ENCODE data around the gene TMPRSS3. TPM values are rescaled to one million over a fixed set of nuclear protein-coding genes. Genes with fewer than 3 reads are reported as not detected.

The TMPRSS3 gene
- total RNA-seq, 1 donor from 2014 or later: not detected

DNA sequence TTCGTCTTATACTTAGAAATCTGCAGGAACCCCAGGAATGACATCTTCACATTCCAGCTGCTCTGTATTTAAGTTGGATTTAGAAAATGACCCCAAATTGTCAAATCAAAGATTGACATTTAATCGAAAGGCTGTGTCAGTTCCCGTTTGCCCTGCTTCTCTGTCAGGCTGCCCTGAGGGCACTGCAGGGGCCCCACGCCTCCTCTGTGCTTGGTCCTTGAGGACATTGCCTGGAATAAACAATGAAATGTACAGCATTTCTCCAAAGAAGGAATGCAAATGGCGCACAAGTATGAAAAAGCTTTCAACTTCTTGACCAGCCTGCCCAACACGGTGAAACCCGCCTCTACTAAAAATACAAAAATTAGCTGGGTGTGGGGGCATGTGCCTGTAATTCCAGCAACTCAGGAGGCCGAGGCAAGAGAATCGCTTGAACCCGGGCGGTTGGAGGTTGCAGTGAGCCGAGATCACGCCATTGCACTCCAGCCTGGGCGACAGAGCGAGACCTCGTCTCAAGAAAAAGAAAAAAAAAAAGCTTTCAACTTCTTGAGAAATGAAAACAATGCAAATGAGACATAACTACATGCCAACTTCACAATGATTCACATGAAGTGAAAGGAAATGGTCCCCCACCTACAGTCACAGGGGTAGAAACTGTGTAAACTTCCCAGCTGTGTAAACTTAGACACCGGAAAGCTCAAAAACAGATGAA, 3.0 kb downstream of the TMPRSS3 start:
- H3K36me3 ChIP-seq (ENCODE audit: control insufficient read depth in 3 of 3, insufficient read depth in 3 of 3, low read length in 3 of 3): no peaks in the 10 kb centered on the region
- no peak overlapping the region for H3K9ac ChIP-seq (ENCODE audit: low read depth in 1 of 3, low read length in 3 of 3)
- no peaks in the 10 kb centered on the region for H3K4me1 ChIP-seq (ENCODE audit: control insufficient read depth in 3 of 3, insufficient read depth in 3 of 3, low read length in 3 of 3)
- H3K27ac ChIP-seq (ENCODE audit: low read depth, low read length): no peak overlapping the region
- H3K9me3 ChIP-seq (ENCODE audit: control insufficient read depth in 3 of 3, low read length in 3 of 3): no peaks in the 10 kb centered on the region
- H3K4me3 ChIP-seq (ENCODE audit: low read length in 3 of 3): no peak overlapping the region
- peaks cover 11 to 19% (median 17%) of the 10 kb centered on the region in 3 donors for H3K27me3 ChIP-seq (ENCODE audit: control insufficient read depth in 3 of 3, insufficient read depth in 3 of 3, low read length in 3 of 3)

DNA sequence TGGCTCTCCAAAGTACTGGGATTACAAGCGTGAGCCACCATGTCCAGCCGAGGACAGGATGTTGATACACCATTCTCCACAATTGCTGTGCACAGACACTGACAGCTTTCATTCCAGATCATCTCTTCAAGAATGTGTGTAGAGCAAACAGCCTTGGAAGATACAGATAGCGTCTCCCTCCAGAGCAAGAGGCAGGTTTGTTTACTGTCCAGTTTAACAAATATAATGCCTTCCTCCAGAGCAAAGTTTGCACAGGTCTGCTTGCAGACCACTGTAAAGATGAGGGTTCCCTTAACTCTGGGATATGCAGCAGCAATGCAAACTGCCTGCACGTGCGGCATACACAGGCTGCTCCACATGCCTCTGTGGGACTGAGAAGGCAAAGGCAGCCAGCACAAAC, 4.6 kb downstream of the TMPRSS3 start:
- Histone ChIP-seq H3K36me3 (ENCODE audit: control insufficient read depth in 3 of 3, insufficient read depth in 3 of 3, low read length in 3 of 3) (no peaks in the 10 kb centered on the region), H3K4me1 (ENCODE audit: control insufficient read depth in 3 of 3, insufficient read depth in 3 of 3, low read length in 3 of 3) (no peaks in the 10 kb centered on the region), H3K27me3 (ENCODE audit: control insufficient read depth in 3 of 3, insufficient read depth in 3 of 3, low read length in 3 of 3) (peaks cover 11 to 25% (median 23%) of the 10 kb centered on the region in 3 donors), H3K9me3 (ENCODE audit: control insufficient read depth in 3 of 3, low read length in 3 of 3) (no peaks in the 10 kb centered on the region), H3K9ac (ENCODE audit: low read depth in 1 of 3, low read length in 3 of 3) (no peak overlapping the region), H3K4me3 (ENCODE audit: low read length in 3 of 3) (no peak overlapping the region), H3K27ac (ENCODE audit: low read depth, low read length) (no peak overlapping the region)

DNA sequence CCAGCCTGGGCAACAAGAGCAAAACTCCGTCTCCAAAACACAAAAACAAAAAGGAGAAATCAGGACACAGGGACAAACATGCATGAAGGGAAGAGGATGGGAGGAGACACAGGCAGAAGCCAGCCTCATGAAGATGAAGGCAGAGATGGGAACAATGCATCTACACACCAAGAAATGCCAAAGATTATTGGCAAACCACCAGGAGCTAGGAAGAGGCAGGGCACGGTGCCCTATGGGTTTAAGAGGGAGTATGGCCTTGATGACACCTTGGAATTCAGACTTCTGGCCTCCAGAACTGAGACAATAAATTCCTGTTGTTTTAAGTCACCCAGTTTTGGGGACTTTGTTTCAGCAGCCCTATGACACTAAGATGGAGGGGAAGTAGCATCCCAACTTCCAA, 5.2 kb downstream of the TMPRSS3 start:
- no peaks in the 10 kb centered on the region for H3K36me3 ChIP-seq (ENCODE audit: control insufficient read depth in 3 of 3, insufficient read depth in 3 of 3, low read length in 3 of 3)
- H3K4me3 ChIP-seq (ENCODE audit: low read length in 3 of 3): no peak overlapping the region
- no peak overlapping the region for H3K9ac ChIP-seq (ENCODE audit: low read depth in 1 of 3, low read length in 3 of 3)
- H3K27me3 ChIP-seq (ENCODE audit: control insufficient read depth in 3 of 3, insufficient read depth in 3 of 3, low read length in 3 of 3): peaks cover 11 to 29% (median 29%) of the 10 kb centered on the region in 3 donors
- H3K4me1 ChIP-seq (ENCODE audit: control insufficient read depth in 3 of 3, insufficient read depth in 3 of 3, low read length in 3 of 3): no peaks in the 10 kb centered on the region
- H3K27ac ChIP-seq (ENCODE audit: low read depth, low read length): no peak overlapping the region
- H3K9me3 ChIP-seq (ENCODE audit: control insufficient read depth in 3 of 3, low read length in 3 of 3): no peaks in the 10 kb centered on the region

DNA sequence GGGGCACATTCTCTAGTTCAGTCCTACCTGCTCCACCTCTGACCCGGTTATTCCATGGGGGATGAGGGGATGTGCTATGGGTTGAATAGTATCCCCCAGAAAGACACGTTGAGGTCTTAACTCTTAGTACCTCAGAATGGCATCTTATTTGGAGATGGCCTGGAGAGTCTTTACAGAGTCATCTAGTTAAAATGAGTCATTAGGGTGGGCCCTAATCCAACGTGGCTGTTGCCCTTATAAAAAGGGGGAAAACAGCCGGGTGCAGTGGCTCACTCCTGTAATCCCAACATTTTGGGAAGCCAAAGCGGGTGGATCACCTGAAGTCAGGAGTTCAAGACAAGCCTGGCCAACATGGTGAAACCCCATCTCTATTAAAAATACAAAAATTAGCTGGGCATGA, 5.7 kb downstream of the TMPRSS3 start:
- H3K36me3 ChIP-seq (ENCODE audit: control insufficient read depth in 3 of 3, insufficient read depth in 3 of 3, low read length in 3 of 3): no peaks in the 10 kb centered on the region
- no peak overlapping the region for H3K4me3 ChIP-seq (ENCODE audit: low read length in 3 of 3)
- H3K9me3 ChIP-seq (ENCODE audit: control insufficient read depth in 3 of 3, low read length in 3 of 3): no peaks in the 10 kb centered on the region
- peaks cover 11 to 34% (median 31%) of the 10 kb centered on the region in 3 donors for H3K27me3 ChIP-seq (ENCODE audit: control insufficient read depth in 3 of 3, insufficient read depth in 3 of 3, low read length in 3 of 3)
- H3K9ac ChIP-seq (ENCODE audit: low read depth in 1 of 3, low read length in 3 of 3): no peak overlapping the region
- no peaks in the 10 kb centered on the region for H3K4me1 ChIP-seq (ENCODE audit: control insufficient read depth in 3 of 3, insufficient read depth in 3 of 3, low read length in 3 of 3)
- H3K27ac ChIP-seq (ENCODE audit: low read depth, low read length): no peak overlapping the region

DNA sequence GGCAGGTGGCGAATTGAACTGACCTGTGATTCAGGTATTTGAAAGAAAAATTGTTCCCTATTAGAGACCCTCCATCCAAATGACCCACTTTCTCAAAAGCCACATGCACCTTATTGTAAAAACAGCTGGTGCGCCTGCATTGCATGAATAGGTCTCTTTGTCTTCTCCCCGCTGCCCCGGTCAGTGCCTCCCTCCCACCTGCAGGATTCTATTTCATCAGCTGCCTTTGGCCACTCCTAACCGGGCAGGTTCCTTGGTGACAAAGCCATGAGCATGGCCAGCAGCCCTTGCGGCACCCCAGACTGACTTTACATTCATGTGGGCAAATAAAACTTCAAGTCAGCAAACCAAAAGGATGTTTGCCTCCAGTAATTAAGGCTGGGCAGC, 6.4 kb downstream of the TMPRSS3 start:
- no peak overlapping the region for H3K27ac ChIP-seq (ENCODE audit: low read depth, low read length)
- H3K9me3 ChIP-seq (ENCODE audit: control insufficient read depth in 3 of 3, low read length in 3 of 3): no peaks in the 10 kb centered on the region
- H3K27me3 ChIP-seq (ENCODE audit: control insufficient read depth in 3 of 3, insufficient read depth in 3 of 3, low read length in 3 of 3): peaks cover 11 to 35% (median 31%) of the 10 kb centered on the region in 3 donors
- no peak overlapping the region for H3K4me3 ChIP-seq (ENCODE audit: low read length in 3 of 3)
- no peaks in the 10 kb centered on the region for H3K36me3 ChIP-seq (ENCODE audit: control insufficient read depth in 3 of 3, insufficient read depth in 3 of 3, low read length in 3 of 3)
- H3K9ac ChIP-seq (ENCODE audit: low read depth in 1 of 3, low read length in 3 of 3): no peak overlapping the region
- H3K4me1 ChIP-seq (ENCODE audit: control insufficient read depth in 3 of 3, insufficient read depth in 3 of 3, low read length in 3 of 3): no peaks in the 10 kb centered on the region

DNA sequence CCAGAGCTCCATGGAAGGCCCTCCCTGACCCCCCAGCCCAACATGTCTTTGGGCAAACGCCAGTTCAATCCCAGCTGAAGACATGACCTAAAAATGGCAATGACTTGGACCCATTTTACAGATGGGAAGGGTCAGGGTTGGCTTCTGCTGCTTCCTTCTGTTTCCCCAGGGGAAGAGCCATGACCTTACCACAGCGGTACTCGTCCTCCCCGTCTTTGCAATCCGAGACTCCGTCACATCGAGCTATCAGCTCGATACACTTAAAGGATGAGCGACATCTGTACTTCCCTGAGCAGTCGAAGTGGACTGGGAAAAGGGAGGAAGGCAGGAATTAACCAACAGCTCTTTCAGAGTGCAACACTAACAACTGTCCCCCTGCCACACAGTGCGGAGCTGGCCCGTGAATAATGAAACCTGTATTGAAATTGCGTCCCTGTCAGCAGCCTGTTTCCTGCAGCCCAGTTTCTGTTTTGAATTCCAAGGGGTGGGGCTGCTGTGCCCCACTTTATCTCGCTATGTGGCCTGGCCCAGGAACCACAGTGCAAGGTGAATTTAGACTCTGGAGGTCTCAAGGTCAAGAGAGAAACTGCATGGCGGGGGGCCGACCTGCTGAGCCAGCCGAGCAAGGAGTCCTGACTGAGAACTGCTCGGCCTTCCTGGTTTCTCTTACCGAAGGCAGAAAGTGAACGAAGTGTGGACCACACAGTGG, 7.0 kb downstream of the TMPRSS3 start:
- Histone ChIP-seq H3K9ac (ENCODE audit: low read depth in 1 of 3, low read length in 3 of 3) (no peak overlapping the region), H3K36me3 (ENCODE audit: control insufficient read depth in 3 of 3, insufficient read depth in 3 of 3, low read length in 3 of 3) (no peaks in the 10 kb centered on the region), H3K9me3 (ENCODE audit: control insufficient read depth in 3 of 3, low read length in 3 of 3) (no peaks in the 10 kb centered on the region), H3K27ac (ENCODE audit: low read depth, low read length) (no peak overlapping the region), H3K4me1 (ENCODE audit: control insufficient read depth in 3 of 3, insufficient read depth in 3 of 3, low read length in 3 of 3) (no peaks in the 10 kb centered on the region), H3K4me3 (ENCODE audit: low read length in 3 of 3) (no peak overlapping the region), H3K27me3 (ENCODE audit: control insufficient read depth in 3 of 3, insufficient read depth in 3 of 3, low read length in 3 of 3) (peaks cover 11 to 35% (median 31%) of the 10 kb centered on the region in 3 donors)

DNA sequence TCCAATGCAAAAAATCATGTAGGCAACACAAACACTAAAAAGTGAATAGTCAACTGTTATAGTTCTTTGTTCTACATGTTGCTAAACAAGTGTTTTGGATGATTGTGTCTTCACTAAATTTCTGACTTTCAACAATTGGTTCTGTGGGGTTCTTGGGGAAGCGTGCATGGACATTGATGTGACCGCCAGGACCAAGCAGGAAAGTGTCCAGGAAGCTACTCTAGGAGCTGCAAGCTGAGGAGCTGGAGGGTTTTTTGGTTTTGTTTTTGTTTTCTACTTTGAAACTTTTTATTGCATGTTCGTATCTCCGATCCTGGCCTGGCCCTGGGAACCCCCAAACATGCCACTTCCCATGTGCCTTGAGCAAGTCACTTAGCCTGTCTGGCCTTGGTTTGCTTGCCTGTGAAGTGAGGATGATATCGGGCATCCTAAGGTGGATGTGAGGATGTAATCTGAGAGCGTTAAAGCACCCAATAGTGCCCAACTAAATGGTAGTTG, 8.0 kb downstream of the TMPRSS3 start:
- H3K9ac ChIP-seq (ENCODE audit: low read depth in 1 of 3, low read length in 3 of 3): no peak overlapping the region
- no peak overlapping the region for H3K4me3 ChIP-seq (ENCODE audit: low read length in 3 of 3)
- H3K9me3 ChIP-seq (ENCODE audit: control insufficient read depth in 3 of 3, low read length in 3 of 3): no peaks in the 10 kb centered on the region
- no peaks in the 10 kb centered on the region for H3K4me1 ChIP-seq (ENCODE audit: control insufficient read depth in 3 of 3, insufficient read depth in 3 of 3, low read length in 3 of 3)
- no peak overlapping the region for H3K27ac ChIP-seq (ENCODE audit: low read depth, low read length)
- H3K27me3 ChIP-seq (ENCODE audit: control insufficient read depth in 3 of 3, insufficient read depth in 3 of 3, low read length in 3 of 3): peaks cover 11 to 43% (median 34%) of the 10 kb centered on the region in 3 donors
- H3K36me3 ChIP-seq (ENCODE audit: control insufficient read depth in 3 of 3, insufficient read depth in 3 of 3, low read length in 3 of 3): no peaks in the 10 kb centered on the region

DNA sequence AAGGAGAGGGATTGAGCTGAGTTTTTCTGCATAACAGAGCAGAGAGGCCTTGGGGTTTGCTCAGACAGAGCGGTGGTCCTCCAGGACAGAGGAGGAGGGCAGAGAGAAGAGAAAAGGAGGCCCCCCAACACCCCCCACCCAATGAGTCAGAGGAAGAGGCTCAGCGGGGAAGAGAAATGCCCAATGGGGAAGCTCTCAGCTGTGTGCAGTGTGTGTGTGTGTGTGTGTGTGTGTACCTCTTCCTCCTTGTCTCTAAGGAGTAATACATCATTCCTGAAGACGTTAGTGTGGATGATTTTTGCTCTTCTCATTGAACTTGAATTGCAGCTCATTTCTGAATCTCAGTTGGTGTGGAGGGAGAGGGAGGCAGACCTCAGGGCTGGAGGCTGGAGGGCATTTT, 8.7 kb downstream of the TMPRSS3 start:
- Histone ChIP-seq H3K27ac (ENCODE audit: low read depth, low read length) (no peak overlapping the region), H3K9ac (ENCODE audit: low read depth in 1 of 3, low read length in 3 of 3) (no peak overlapping the region), H3K9me3 (ENCODE audit: control insufficient read depth in 3 of 3, low read length in 3 of 3) (peaks cover 0 to 2% (median 2%) of the 10 kb centered on the region in 3 donors), H3K27me3 (ENCODE audit: control insufficient read depth in 3 of 3, insufficient read depth in 3 of 3, low read length in 3 of 3) (peaks cover 9 to 49% (median 39%) of the 10 kb centered on the region in 3 donors), H3K4me1 (ENCODE audit: control insufficient read depth in 3 of 3, insufficient read depth in 3 of 3, low read length in 3 of 3) (no peaks in the 10 kb centered on the region), H3K4me3 (ENCODE audit: low read length in 3 of 3) (no peak overlapping the region), H3K36me3 (ENCODE audit: control insufficient read depth in 3 of 3, insufficient read depth in 3 of 3, low read length in 3 of 3) (no peaks in the 10 kb centered on the region)

DNA sequence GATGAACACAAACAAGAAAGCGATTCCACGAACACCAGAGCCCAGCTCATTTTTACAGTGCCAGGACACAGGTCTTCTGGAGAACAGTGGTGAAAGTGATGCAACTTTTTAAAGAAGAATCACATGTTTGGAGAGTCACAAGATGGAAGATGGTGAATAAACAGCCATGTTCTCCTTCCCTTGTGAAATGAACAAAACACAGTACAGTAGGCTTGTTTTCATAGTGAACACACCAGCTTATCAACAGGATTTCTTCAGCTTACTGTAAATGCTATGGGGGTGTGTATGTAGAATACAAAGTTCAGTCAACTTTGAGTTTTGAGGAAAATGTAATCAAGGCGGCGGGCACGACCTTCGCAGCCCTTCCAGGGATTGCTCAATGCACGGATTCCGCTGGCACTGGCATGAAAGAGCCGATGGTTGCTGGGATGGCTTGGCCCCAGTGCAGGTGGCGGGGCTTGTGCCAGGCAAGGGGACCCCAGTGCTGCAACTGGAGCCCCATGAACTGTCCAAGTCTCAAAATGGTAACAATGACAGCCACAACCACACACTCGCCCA, 9.7 kb downstream of the TMPRSS3 start:
- Histone ChIP-seq H3K27me3 (ENCODE audit: control insufficient read depth in 3 of 3, insufficient read depth in 3 of 3, low read length in 3 of 3) (peaks cover 9 to 49% (median 33%) of the 10 kb centered on the region in 3 donors), H3K4me3 (ENCODE audit: low read length in 3 of 3) (no peak overlapping the region), H3K4me1 (ENCODE audit: control insufficient read depth in 3 of 3, insufficient read depth in 3 of 3, low read length in 3 of 3) (no peaks in the 10 kb centered on the region), H3K36me3 (ENCODE audit: control insufficient read depth in 3 of 3, insufficient read depth in 3 of 3, low read length in 3 of 3) (no peaks in the 10 kb centered on the region), H3K9ac (ENCODE audit: low read depth in 1 of 3, low read length in 3 of 3) (no peak overlapping the region), H3K9me3 (ENCODE audit: control insufficient read depth in 3 of 3, low read length in 3 of 3) (peaks cover 0 to 7% (median 5%) of the 10 kb centered on the region in 3 donors), H3K27ac (ENCODE audit: low read depth, low read length) (no peak overlapping the region)

DNA sequence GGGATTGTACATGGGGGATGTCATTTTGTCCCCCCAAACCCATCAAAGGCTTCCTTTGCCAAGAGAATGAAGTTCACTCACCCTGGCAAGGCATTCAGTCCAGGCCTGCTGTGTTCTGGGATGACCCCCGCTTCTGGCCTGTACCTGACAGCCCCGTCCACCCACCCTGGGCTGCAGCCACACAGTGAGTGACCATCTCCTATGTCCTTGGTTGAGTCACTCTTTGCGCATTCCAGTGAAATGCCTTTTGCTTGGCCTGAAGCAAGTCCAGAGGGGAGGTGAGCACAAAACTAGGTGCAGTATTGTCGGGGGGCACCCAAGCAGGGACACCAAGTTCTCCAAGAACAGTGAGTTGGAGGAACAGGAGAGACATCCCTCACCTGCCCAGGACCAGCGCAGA, 10.2 kb downstream of the TMPRSS3 start:
- Histone ChIP-seq H3K9ac (ENCODE audit: low read depth in 1 of 3, low read length in 3 of 3) (no peak overlapping the region), H3K4me1 (ENCODE audit: control insufficient read depth in 3 of 3, insufficient read depth in 3 of 3, low read length in 3 of 3) (no peaks in the 10 kb centered on the region), H3K27me3 (ENCODE audit: control insufficient read depth in 3 of 3, insufficient read depth in 3 of 3, low read length in 3 of 3) (peaks cover 9 to 45% (median 33%) of the 10 kb centered on the region in 3 donors), H3K4me3 (ENCODE audit: low read length in 3 of 3) (no peak overlapping the region), H3K36me3 (ENCODE audit: control insufficient read depth in 3 of 3, insufficient read depth in 3 of 3, low read length in 3 of 3) (no peaks in the 10 kb centered on the region), H3K9me3 (ENCODE audit: control insufficient read depth in 3 of 3, low read length in 3 of 3) (peaks cover 0 to 7% (median 5%) of the 10 kb centered on the region in 3 donors), H3K27ac (ENCODE audit: low read depth, low read length) (no peak overlapping the region)

All from skeletal muscle tissue (tissue), 4 donors.